ENCODE data around the gene SLC31A1. TPM values are rescaled to one million over a fixed set of nuclear protein-coding genes. Genes with fewer than 3 reads are reported as not detected.

Gene SLC31A1
- total and polyA plus RNA-seq, 2 donors (not counting 1 experiment from before 2014, with no cell fraction given) = 1.1 to 3.2 TPM

GRCh38 chr9:113250807-113251206 is 29.5 kb downstream of the SLC31A1 start:
- 92% methylated on average over 2 of the region's 2 CpGs for WGBS (ENCODE audit: insufficient coverage)
- TF ChIP-seq, protein P1, sequence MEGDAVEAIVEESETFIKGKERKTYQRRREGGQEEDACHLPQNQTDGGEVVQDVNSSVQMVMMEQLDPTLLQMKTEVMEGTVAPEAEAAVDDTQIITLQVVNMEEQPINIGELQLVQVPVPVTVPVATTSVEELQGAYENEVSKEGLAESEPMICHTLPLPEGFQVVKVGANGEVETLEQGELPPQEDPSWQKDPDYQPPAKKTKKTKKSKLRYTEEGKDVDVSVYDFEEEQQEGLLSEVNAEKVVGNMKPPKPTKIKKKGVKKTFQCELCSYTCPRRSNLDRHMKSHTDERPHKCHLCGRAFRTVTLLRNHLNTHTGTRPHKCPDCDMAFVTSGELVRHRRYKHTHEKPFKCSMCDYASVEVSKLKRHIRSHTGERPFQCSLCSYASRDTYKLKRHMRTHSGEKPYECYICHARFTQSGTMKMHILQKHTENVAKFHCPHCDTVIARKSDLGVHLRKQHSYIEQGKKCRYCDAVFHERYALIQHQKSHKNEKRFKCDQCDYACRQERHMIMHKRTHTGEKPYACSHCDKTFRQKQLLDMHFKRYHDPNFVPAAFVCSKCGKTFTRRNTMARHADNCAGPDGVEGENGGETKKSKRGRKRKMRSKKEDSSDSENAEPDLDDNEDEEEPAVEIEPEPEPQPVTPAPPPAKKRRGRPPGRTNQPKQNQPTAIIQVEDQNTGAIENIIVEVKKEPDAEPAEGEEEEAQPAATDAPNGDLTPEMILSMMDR (IDR thresholded peaks at IDR 0.05) = no peak
- no peak for TF ChIP-seq EZH2 (IDR thresholded peaks at IDR 0.05; ENCODE audit: borderline replicate concordance, insufficient read depth, low read depth, low read length, poor library complexity, severe bottlenecking)
- no peaks in the 10 kb centered on the region for H4K20me1 ChIP-seq (ENCODE audit: control insufficient read depth, insufficient read depth, low read length, poor library complexity, severe bottlenecking)
- H3K9me3 ChIP-seq (ENCODE audit: control extremely low read depth in 1 of 3, control insufficient read depth in 2 of 3, insufficient read depth in 1 of 3, low read length in 2 of 3) = peaks cover 0 to 4% (median 0%) of the 10 kb centered on the region in 3 donors
- intact Hi-C loops (cut with micrococcal nuclease) = no loop called here
- peaks cover 6% of the 10 kb centered on the region for H3K4me1 Mint-ChIP-seq
- ChIA-PET POLR2A (no interaction called here), CTCF (no interaction called here)
- no peaks in the 10 kb centered on the region for H3K27me3 ChIP-seq (replicated peaks in 1 of 4; ENCODE audit: control extremely low read depth in 1 of 4, control insufficient read depth in 3 of 4, insufficient read depth in 4 of 4, low read length in 3 of 4)
- H3K9ac ChIP-seq (ENCODE audit: low read length) = no peak overlapping the region
- no peaks in the 10 kb centered on the region for H3K4me1 ChIP-seq (ENCODE audit: control insufficient read depth in 2 of 2, insufficient read depth in 2 of 2, low read length in 2 of 2)
- H3K36me3 ChIP-seq (replicated peaks in 1 of 2; ENCODE audit: control extremely low read depth in 1 of 2, control insufficient read depth in 1 of 2, extremely low read depth in 1 of 2, insufficient read depth in 2 of 2, low read length in 1 of 2) = no peaks in the 10 kb centered on the region
- no peaks in the 10 kb centered on the region for H3K27me3 Mint-ChIP-seq
- H2AFZ ChIP-seq (ENCODE audit: insufficient read depth, low read depth, low read length, poor library complexity, severe bottlenecking) = no peak overlapping the region
- H3K4me2 ChIP-seq (replicated peaks; ENCODE audit: low read depth, low read length, poor library complexity, severe bottlenecking) = no peak overlapping the region
- ATAC-seq (ENCODE audit: low read depth) (no peak), DNase-seq (no peak)
- H3K27ac ChIP-seq (ENCODE audit: low read length in 2 of 2) = no peak overlapping the region
- H3K79me2 ChIP-seq (ENCODE audit: control insufficient read depth, insufficient read depth, low read length) = no peaks in the 10 kb centered on the region
- peaks cover 3% of the 10 kb centered on the region for H3K9me3 Mint-ChIP-seq (ENCODE audit: insufficient read depth)
- no peak overlapping the region for H3K27ac Mint-ChIP-seq
- no peak overlapping the region for H3K4me3 ChIP-seq (ENCODE audit: control extremely low read depth in 1 of 5, extremely low read depth in 1 of 5, insufficient read depth in 1 of 5, low read depth in 2 of 5, low read length in 4 of 5)
- no peak overlapping the region for H3K4me3 Mint-ChIP-seq

GRCh38 chr9:113254991-113255390 is 33.6 kb downstream of the SLC31A1 start:
- DNase-seq (no peak), ATAC-seq (ENCODE audit: low read depth) (no peak)
- intact Hi-C loops (cut with micrococcal nuclease) = no loop called here
- no peak overlapping the region for H3K4me3 ChIP-seq (ENCODE audit: control extremely low read depth in 1 of 5, extremely low read depth in 1 of 5, insufficient read depth in 1 of 5, low read depth in 2 of 5, low read length in 4 of 5)
- H3K4me3 Mint-ChIP-seq = no peak overlapping the region
- no CpG with 5 or more reads among the region's 1 CpG for WGBS (ENCODE audit: insufficient coverage)
- peaks cover 0 to 4% (median 0%) of the 10 kb centered on the region in 3 donors for H3K9me3 ChIP-seq (ENCODE audit: control extremely low read depth in 1 of 3, control insufficient read depth in 2 of 3, insufficient read depth in 1 of 3, low read length in 2 of 3)
- H3K27ac Mint-ChIP-seq = no peak overlapping the region
- no peak overlapping the region for H2AFZ ChIP-seq (ENCODE audit: insufficient read depth, low read depth, low read length, poor library complexity, severe bottlenecking)
- CTCF ChIA-PET = interaction anchor here (2.0 kb wide), 1 partner anchor 19 kb away, joined by 10 read pairs; no protein-coding TSS in a partner anchor
- H3K79me2 ChIP-seq (ENCODE audit: control insufficient read depth, insufficient read depth, low read length) = no peaks in the 10 kb centered on the region
- no peaks in the 10 kb centered on the region for H3K27me3 ChIP-seq (replicated peaks in 1 of 4; ENCODE audit: control extremely low read depth in 1 of 4, control insufficient read depth in 3 of 4, insufficient read depth in 4 of 4, low read length in 3 of 4)
- TF ChIP-seq EZH2 (IDR thresholded peaks at IDR 0.05; ENCODE audit: borderline replicate concordance, insufficient read depth, low read depth, low read length, poor library complexity, severe bottlenecking) = no peak
- TF ChIP-seq, protein P1 (IDR thresholded peaks at IDR 0.05) = no peak
- no peaks in the 10 kb centered on the region for H4K20me1 ChIP-seq (ENCODE audit: control insufficient read depth, insufficient read depth, low read length, poor library complexity, severe bottlenecking)
- no peaks in the 10 kb centered on the region for H3K27me3 Mint-ChIP-seq
- no peaks in the 10 kb centered on the region for H3K4me1 Mint-ChIP-seq
- no peak overlapping the region for H3K27ac ChIP-seq (ENCODE audit: low read length in 2 of 2)
- H3K4me2 ChIP-seq (replicated peaks; ENCODE audit: low read depth, low read length, poor library complexity, severe bottlenecking) = no peak overlapping the region
- H3K9me3 Mint-ChIP-seq (ENCODE audit: insufficient read depth) = peaks cover 3% of the 10 kb centered on the region
- POLR2A ChIA-PET = no interaction called here
- H3K4me1 ChIP-seq (ENCODE audit: control insufficient read depth in 2 of 2, insufficient read depth in 2 of 2, low read length in 2 of 2) = no peaks in the 10 kb centered on the region
- H3K9ac ChIP-seq (ENCODE audit: low read length) = no peak overlapping the region
- peaks cover 1 to 13% of the 10 kb centered on the region in 2 experiments for H3K36me3 ChIP-seq (replicated peaks in 1 of 2; ENCODE audit: control extremely low read depth in 1 of 2, control insufficient read depth in 1 of 2, extremely low read depth in 1 of 2, insufficient read depth in 2 of 2, low read length in 1 of 2)

Measured in B cell (primary cell).